ENCODE data around the gene NPHP3.

DNA sequence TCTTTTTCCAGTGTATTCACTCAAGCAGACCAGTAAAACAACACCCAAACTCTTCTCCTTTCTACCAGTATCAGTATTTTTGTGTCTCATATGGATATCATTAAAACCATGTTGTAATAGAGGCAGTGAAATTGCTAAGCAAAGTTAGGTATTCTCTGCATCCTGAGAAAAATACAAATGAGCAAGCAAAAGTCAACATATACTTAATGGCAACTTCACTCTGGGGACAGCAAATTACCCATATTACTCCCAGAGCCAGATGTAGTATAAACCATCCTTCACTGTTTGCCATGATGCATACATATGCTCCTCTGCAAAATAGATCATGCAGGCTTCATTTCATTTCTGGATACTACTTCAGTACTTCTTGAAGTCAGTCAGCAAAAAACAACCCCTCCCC, 40.0 kb downstream of the NPHP3 start:
- TF ChIP-seq CTCF (IDR thresholded peaks at IDR 0.05) (no peak), POLR2A (IDR thresholded peaks at IDR 0.05) (no peak), POLR2AphosphoS5 (IDR thresholded peaks at IDR 0.05) (no peak)
